Upper lobe of left lung (tissue), 4 donors: ENCODE data around the gene CCDC85B.

ENCODE experiments used
- EP300 ChIP-seq, 4 donors: sonication (generic); formaldehyde crosslinking; IDR thresholded peaks; one replicate each; pipeline ENCODE4 v1.5.1; 2017; ENCODE audit warnings: antibody characterized with exemption in 4 of 4, control low read depth in 2 of 4
- POLR2A ChIP-seq, 4 donors: fragments of 450-650 bp; IDR thresholded peaks; one replicate each; pipeline ENCODE4 v1.5.1; 2016 to 2017; ENCODE audit warnings: antibody characterized with exemption in 4 of 4, mild to moderate bottlenecking in 2 of 4
- POLR2AphosphoS5 ChIP-seq, 2 donors: sonication (generic); formaldehyde crosslinking; IDR thresholded peaks; one replicate each; pipeline ENCODE4 v1.5.1; 2017; ENCODE audit warnings: antibody characterized with exemption in 2 of 2
- TF ChIP-seq, protein P1 (sequence below), 6 experiments: fragments of 450-650 bp in 4 of 6; fragments of 200-600 bp in 2 of 6; sonication (generic) in 2 of 6; IDR thresholded peaks; one replicate each; pipeline ENCODE4 v1.5.1; 2016 to 2019; ENCODE audit warnings: antibody characterized with exemption in 6 of 6

- TF ChIP-seq, protein P1, sequence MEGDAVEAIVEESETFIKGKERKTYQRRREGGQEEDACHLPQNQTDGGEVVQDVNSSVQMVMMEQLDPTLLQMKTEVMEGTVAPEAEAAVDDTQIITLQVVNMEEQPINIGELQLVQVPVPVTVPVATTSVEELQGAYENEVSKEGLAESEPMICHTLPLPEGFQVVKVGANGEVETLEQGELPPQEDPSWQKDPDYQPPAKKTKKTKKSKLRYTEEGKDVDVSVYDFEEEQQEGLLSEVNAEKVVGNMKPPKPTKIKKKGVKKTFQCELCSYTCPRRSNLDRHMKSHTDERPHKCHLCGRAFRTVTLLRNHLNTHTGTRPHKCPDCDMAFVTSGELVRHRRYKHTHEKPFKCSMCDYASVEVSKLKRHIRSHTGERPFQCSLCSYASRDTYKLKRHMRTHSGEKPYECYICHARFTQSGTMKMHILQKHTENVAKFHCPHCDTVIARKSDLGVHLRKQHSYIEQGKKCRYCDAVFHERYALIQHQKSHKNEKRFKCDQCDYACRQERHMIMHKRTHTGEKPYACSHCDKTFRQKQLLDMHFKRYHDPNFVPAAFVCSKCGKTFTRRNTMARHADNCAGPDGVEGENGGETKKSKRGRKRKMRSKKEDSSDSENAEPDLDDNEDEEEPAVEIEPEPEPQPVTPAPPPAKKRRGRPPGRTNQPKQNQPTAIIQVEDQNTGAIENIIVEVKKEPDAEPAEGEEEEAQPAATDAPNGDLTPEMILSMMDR (IDR thresholded peaks at IDR 0.05), result no peak
- no peak for TF ChIP-seq POLR2A (IDR thresholded peaks at IDR 0.05)
- no peak for TF ChIP-seq POLR2AphosphoS5 (IDR thresholded peaks at IDR 0.05)
- TF ChIP-seq EP300 (IDR thresholded peaks at IDR 0.05), result no peak
These were observed 12.6 kb downstream of the CCDC85B start for GRCh38 chr11:65903068-65903481.
